Large intestine (tissue), 3 donors: ENCODE measurements around the gene SUMO3. TPM values are rescaled to one million over a fixed set of nuclear protein-coding genes. Genes with fewer than 3 reads are reported as not detected.

Experiments
- DNase-seq, 2 donors: peaks; one replicate each; pipeline versions ENCODE4 v3.0.0 to v3.0.0-alpha.2; 2013
- H3K27ac ChIP-seq: one replicate; pipeline ENCODE4 v1.5.1; 2013; ENCODE audit warnings: low read length
- H3K27me3 ChIP-seq: 2 replicates; pipeline ENCODE4 v1.6.1; 2013; ENCODE audit warnings: low read length; ENCODE audit not compliant: control insufficient read depth, insufficient read depth
- H3K36me3 ChIP-seq: 2 replicates; pipeline ENCODE4 v1.6.1; 2013; ENCODE audit warnings: low read length; ENCODE audit not compliant: control insufficient read depth, insufficient read depth
- H3K4me1 ChIP-seq: one replicate; pipeline ENCODE4 v1.6.1; 2013; ENCODE audit warnings: low read length; ENCODE audit not compliant: control insufficient read depth, insufficient read depth
- H3K4me3 ChIP-seq: one replicate; pipeline ENCODE4 v1.5.1; 2013; ENCODE audit warnings: low read length
- H3K9me3 ChIP-seq: one replicate; pipeline ENCODE4 v1.6.1; 2013; ENCODE audit warnings: mild to moderate bottlenecking, low read depth, low read length, moderate library complexity; ENCODE audit not compliant: control insufficient read depth
- WGBS: methylation state at CpG from one replicate; pipeline ENCODE4 v1.1.5; 2013; ENCODE audit warnings: low lambda C conversion rate; ENCODE audit not compliant: insufficient coverage; 5-methylcytosine and 5-hydroxymethylcytosine counted together
- polyA plus RNA-seq: library from polyadenylated mRNA; unstranded; fragments of 120-200 nt; gene quantifications from one replicate; pipeline ENCODE4 v1.2.1, GENCODE V29; 2013

The SUMO3 gene
- polyA plus RNA-seq, 1 donor: 94.4 TPM

- peaks cover 7% of the 10 kb centered on the region for H3K27me3 ChIP-seq
- H3K4me3 ChIP-seq: no peak overlapping the region
- DNase-seq: no peak
- H3K9me3 ChIP-seq: peaks cover 11% of the 10 kb centered on the region
- peaks cover 22% of the 10 kb centered on the region for H3K36me3 ChIP-seq
- H3K4me1 ChIP-seq: peaks cover 58% of the 10 kb centered on the region
- WGBS: no CpG with 5 or more reads among the region's 24 CpGs
- peak overlapping the region; percentile 35 for H3K27ac ChIP-seq
Measured at GRCh38 chr21:44847261-44848056, 29.6 kb upstream of the SUMO3 start.

DNA sequence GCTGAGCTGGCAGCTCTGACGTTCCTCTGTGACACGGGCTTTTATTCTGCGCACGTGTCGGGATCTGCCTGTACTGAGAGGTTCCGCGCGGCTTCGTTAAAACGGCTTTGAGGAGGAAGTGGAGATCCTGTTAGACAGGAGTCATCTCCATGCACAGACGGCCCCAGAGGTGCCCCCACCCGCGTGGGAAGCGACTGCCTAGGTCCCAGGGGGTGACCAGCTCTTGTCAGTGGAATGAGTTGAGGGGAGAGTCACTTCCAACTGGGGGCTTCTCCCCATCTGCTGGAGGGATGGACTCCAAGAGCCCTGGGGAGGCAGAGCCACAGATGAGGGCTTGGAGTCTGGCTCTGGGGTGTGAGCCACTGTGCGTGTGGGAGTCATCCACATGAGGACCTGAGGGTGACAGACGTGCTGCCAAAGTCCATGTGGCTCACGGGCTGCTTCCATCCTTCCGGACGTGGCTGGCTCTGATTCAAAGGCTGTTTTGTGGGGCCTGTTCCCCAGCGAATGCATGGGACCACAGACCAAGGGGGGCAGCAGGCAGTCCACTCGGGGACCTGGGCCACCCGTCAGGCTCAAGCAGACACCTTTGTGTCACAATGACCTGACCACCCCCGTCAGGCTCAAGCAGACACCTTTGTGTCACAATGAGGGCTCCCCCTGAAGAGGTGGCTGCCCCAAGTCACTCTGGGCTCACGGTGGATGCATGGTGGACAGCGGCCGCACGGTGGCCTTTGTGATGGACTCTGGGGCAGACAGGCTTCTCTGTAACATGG lies 28.8 kb upstream of the SUMO3 start:
- no CpG with 5 or more reads among the region's 27 CpGs for WGBS
- peaks cover 9% of the 10 kb centered on the region for H3K27me3 ChIP-seq
- peak overlapping the region; percentile 35 for H3K27ac ChIP-seq
- peak overlapping the region; percentile 39 for H3K4me3 ChIP-seq
- peaks cover 56% of the 10 kb centered on the region for H3K4me1 ChIP-seq
- H3K9me3 ChIP-seq: peaks cover 11% of the 10 kb centered on the region
- peaks cover 20% of the 10 kb centered on the region for H3K36me3 ChIP-seq
- DNase-seq: peak; percentile 61 to 83

- Histone ChIP-seq H3K27ac (peak overlapping the region; percentile 35), H3K27me3 (peaks cover 9% of the 10 kb centered on the region), H3K4me3 (peak overlapping the region; percentile 39), H3K4me1 (peaks cover 53% of the 10 kb centered on the region), H3K9me3 (peaks cover 9% of the 10 kb centered on the region), H3K36me3 (peaks cover 17% of the 10 kb centered on the region)
- WGBS: no CpG with 5 or more reads among the region's 1 CpG
- DNase-seq: no peak
Measured at GRCh38 chr21:44846224-44846484, 28.3 kb upstream of the SUMO3 start.

GRCh38 chr21:44845418-44846223 lies 27.8 kb upstream of the SUMO3 start:
- WGBS: no CpG with 5 or more reads among the region's 34 CpGs
- peak; percentile 50 to 72 for DNase-seq
- peaks cover 9% of the 10 kb centered on the region for H3K27me3 ChIP-seq
- peak overlapping the region; percentile 35 for H3K27ac ChIP-seq
- H3K9me3 ChIP-seq: peaks cover 9% of the 10 kb centered on the region
- H3K36me3 ChIP-seq: peaks cover 11% of the 10 kb centered on the region
- H3K4me1 ChIP-seq: peaks cover 47% of the 10 kb centered on the region
- peak overlapping the region; percentile 39 for H3K4me3 ChIP-seq

- peaks cover 9% of the 10 kb centered on the region for H3K9me3 ChIP-seq
- no CpG with 5 or more reads among the region's 16 CpGs for WGBS
- peaks cover 9% of the 10 kb centered on the region for H3K27me3 ChIP-seq
- peaks cover 7% of the 10 kb centered on the region for H3K36me3 ChIP-seq
- no peak for DNase-seq
- H3K27ac ChIP-seq: no peak overlapping the region
- peaks cover 38% of the 10 kb centered on the region for H3K4me1 ChIP-seq
- H3K4me3 ChIP-seq: no peak overlapping the region
Measured at GRCh38 chr21:44844256-44844655, 26.4 kb upstream of the SUMO3 start.

DNA sequence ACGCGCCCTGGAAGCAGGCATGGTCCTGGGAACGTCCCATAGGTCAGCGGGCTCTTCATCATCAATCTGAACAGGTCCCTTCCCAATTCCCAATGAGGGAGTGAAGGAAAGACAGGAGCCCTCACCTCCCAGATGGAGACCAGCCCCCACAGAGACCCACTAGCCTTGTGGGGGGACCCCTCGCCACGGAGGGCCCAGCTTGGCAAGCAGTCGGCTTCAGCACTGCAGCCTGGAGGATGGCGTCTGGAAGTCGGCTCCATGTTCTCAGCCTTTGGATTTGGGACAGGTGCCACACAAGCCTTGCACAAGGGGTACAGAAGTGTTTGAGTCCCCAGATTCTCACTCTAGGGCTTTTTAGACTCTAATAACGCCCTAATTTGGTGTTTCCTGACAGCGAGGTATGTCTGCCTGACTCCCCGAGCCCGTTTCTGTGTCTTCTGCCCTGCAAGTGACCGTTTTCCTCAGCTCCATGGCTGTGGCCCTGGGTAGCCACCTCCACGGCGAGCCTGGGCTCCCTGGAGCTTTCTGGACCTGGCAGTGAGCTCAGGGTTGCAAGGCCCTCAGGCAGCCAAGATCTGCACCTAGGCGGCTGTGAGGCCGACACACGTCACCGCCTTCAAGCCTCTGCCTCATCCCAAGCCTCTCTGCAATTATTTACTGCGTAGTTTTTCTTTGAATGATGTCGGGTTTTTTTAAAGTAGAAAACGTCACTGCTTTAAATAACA lies 25.0 kb upstream of the SUMO3 start:
- peaks cover 26% of the 10 kb centered on the region for H3K4me1 ChIP-seq
- no CpG with 5 or more reads among the region's 23 CpGs for WGBS
- no peaks in the 10 kb centered on the region for H3K36me3 ChIP-seq
- H3K27ac ChIP-seq: no peak overlapping the region
- peaks cover 9% of the 10 kb centered on the region for H3K27me3 ChIP-seq
- H3K9me3 ChIP-seq: peaks cover 3% of the 10 kb centered on the region
- H3K4me3 ChIP-seq: no peak overlapping the region
- DNase-seq: no peak

DNA sequence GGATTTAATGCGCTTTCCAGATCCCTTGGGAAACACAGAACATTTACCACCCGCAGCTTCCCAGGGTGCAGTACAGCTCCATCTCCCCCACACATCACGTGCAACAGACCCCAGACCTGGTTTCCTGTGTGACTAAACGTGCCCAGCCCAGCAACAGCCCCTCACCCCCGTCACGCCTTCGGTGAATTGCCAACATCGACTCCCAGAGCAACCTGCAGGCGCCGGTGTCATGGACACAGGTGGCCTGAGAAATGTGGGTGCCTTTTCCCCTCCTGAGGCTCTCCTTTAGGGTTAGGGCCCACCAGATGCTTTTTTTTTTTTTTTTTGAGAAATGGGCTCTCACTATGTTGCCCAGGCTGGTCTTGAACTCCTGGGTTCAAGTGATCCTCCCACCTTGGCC lies 24.2 kb upstream of the SUMO3 start:
- Histone ChIP-seq H3K9me3 (peaks cover 3% of the 10 kb centered on the region), H3K4me1 (peaks cover 18% of the 10 kb centered on the region), H3K4me3 (no peak overlapping the region), H3K27me3 (peaks cover 9% of the 10 kb centered on the region), H3K36me3 (no peaks in the 10 kb centered on the region), H3K27ac (no peak overlapping the region)
- no peak for DNase-seq
- WGBS: no CpG with 5 or more reads among the region's 10 CpGs

GRCh38 chr21:44840771-44841170 lies 22.9 kb upstream of the SUMO3 start:
- peaks cover under 1% of the 10 kb centered on the region for H3K9me3 ChIP-seq
- peaks cover 7% of the 10 kb centered on the region for H3K4me1 ChIP-seq
- H3K36me3 ChIP-seq: no peaks in the 10 kb centered on the region
- 60% methylated on average over 1 of the region's 11 CpGs for WGBS
- H3K4me3 ChIP-seq: no peak overlapping the region
- DNase-seq: no peak
- H3K27me3 ChIP-seq: peaks cover 9% of the 10 kb centered on the region
- H3K27ac ChIP-seq: no peak overlapping the region

- Histone ChIP-seq H3K4me1 (peaks cover 2% of the 10 kb centered on the region), H3K27ac (no peak overlapping the region), H3K27me3 (peaks cover 4% of the 10 kb centered on the region), H3K4me3 (no peak overlapping the region), H3K36me3 (no peaks in the 10 kb centered on the region), H3K9me3 (no peaks in the 10 kb centered on the region)
- DNase-seq: no peak
- no CpG with 5 or more reads among the region's 9 CpGs for WGBS
Measured at GRCh38 chr21:44838951-44839350, 21.1 kb upstream of the SUMO3 start.
